ENCODE results near the gene ZC3H18. TPM values are rescaled to one million over a fixed set of nuclear protein-coding genes. Genes with fewer than 3 reads are reported as not detected.

The ZC3H18 gene
- total RNA-seq, 1 donor from 2014 or later: 44.5 TPM

DNA sequence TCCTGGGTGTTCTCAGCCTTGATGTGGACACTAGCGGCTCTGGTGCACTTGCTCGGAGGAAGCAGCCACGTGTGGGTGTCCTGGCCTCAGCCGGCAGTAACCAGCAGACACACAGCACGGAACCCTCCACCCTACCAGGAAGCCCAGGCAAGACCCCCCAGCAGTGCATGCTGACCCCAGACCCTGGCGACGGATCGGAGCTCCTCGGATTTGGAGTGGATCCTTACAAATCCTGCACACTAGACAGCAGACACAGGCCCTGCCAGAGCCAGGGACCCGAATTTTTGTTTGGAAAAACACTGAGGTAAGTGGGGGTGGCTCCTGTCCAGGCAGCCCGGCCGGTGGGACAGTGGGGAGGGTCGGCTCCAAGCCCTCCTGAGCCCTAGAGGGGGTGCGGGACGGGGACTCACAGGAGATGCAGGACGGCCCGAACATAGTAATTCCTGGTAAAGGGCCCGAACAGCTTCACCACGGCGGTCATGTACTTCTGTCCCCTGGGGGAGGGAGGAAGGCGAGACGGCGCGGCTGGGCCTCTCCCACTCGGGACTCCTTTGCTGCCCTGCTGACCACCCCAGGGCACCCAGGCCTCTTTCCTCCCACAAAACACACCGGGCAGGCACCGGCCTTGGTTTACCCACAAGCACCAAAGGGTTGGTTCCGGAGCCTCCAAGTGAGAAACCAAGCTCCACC is 76.3 kb downstream of the ZC3H18 start:
- TF ChIP-seq, protein P1, sequence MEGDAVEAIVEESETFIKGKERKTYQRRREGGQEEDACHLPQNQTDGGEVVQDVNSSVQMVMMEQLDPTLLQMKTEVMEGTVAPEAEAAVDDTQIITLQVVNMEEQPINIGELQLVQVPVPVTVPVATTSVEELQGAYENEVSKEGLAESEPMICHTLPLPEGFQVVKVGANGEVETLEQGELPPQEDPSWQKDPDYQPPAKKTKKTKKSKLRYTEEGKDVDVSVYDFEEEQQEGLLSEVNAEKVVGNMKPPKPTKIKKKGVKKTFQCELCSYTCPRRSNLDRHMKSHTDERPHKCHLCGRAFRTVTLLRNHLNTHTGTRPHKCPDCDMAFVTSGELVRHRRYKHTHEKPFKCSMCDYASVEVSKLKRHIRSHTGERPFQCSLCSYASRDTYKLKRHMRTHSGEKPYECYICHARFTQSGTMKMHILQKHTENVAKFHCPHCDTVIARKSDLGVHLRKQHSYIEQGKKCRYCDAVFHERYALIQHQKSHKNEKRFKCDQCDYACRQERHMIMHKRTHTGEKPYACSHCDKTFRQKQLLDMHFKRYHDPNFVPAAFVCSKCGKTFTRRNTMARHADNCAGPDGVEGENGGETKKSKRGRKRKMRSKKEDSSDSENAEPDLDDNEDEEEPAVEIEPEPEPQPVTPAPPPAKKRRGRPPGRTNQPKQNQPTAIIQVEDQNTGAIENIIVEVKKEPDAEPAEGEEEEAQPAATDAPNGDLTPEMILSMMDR (IDR thresholded peaks at IDR 0.05): no peak
- Histone ChIP-seq H3K27ac (no peak overlapping the region), H3K4me3 (no peak overlapping the region), H3K9me3 (no peaks in the 10 kb centered on the region), H3K27me3 (no peaks in the 10 kb centered on the region), H3K36me3 (no peaks in the 10 kb centered on the region), H3K4me1 (peaks cover 16% of the 10 kb centered on the region)
- ATAC-seq (no peak), DNase-seq (no peak)
- intact Hi-C loops (cut with DNase I): no loop called here

DNA sequence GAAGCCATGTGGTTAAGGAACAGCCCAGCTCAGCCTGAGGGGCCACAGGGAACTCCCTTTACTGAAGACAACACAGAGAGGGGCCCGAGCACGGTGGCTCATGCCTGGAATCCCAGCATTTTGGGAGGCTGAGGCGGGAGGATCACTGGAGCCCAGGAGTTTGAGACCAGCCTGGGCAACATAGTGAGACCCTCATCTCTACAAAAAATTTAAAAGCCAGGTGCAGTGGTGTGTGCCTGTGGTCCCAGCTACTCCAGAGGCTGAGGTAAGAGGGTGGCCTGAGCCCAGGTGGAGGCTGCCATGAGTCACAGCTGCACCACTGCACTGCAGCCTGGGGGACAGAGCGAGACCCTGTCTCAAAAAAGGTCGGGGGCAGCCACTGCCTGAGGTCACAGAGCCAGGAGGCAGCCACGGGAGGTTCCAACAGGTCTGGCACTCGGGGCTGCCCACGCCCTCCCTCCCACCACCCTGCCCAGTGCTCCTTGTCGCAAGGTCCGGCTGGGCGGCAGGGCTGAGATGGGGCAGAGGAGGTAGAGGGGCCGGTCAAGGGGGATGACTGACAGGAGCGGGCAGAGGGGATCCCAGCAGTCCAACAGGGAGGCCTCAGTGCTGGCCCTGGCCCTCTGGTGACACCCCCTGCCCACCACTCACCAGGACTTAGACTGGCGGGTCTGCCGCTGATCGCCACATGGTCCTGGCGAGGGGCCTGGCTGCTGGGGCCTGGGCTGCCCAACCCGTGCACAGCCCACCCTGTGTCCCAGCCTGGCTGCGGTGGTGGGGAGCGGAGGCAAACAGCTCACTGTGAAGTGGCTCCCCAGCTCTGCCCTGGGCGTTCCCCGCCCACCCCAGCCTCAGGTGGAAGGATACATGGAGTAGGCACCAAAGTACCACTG is 77.2 kb downstream of the ZC3H18 start:
- intact Hi-C loops (cut with DNase I): no loop called here
- Histone ChIP-seq H3K4me3 (no peak overlapping the region), H3K36me3 (no peaks in the 10 kb centered on the region), H3K27ac (no peak overlapping the region), H3K9me3 (no peaks in the 10 kb centered on the region), H3K4me1 (peaks cover 21% of the 10 kb centered on the region), H3K27me3 (no peaks in the 10 kb centered on the region)
- DNase-seq (no peak), ATAC-seq (no peak)
- TF ChIP-seq, protein P1 (IDR thresholded peaks at IDR 0.05): no peak

DNA sequence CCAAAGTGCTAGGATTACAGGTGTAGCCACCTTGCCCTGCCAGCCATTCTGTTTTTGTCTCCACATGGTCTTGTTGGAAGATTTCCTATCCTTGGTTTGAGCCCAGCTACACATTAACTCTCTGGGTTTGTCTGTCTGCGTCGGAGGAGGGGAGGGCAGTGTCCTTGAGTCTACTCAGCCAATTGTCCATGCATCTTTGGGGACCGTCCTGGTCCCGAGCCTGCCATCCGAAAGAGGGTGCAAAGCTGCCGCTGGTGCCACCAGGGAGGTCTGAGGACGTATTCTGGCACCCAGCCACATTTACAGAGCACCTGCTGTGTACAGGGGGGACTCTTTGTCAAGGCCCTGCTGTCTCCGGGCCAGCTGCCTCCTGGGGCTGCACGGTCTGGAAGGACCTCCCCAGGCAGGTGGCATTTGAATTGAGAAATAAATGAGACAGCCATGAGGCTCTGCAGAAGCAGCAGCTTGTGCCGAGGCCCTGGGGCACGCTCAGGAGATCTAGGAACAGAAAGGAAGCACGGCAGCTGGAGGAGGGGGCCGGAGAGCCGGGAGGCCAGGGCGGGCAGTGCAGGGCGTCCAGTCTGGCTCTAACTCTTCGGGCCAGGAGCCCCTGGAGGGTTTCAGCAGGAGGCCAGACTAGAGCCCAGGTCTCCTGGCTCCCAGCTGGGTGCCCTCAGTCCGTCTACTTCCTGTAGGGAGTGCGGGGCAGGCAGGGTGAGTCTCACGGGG is 79.2 kb downstream of the ZC3H18 start:
- H3K27ac ChIP-seq: peak overlapping the region; percentile 84
- peak overlapping the region; percentile 78 for H3K4me3 ChIP-seq
- DNase-seq: peak; percentile 65
- TF ChIP-seq, protein P1 (IDR thresholded peaks at IDR 0.05): no peak
- H3K4me1 ChIP-seq: peaks cover 21% of the 10 kb centered on the region
- H3K36me3 ChIP-seq: peaks cover 2% of the 10 kb centered on the region
- intact Hi-C loops (cut with DNase I): no loop called here
- no peaks in the 10 kb centered on the region for H3K9me3 ChIP-seq
- no peak for ATAC-seq
- no peaks in the 10 kb centered on the region for H3K27me3 ChIP-seq

DNA sequence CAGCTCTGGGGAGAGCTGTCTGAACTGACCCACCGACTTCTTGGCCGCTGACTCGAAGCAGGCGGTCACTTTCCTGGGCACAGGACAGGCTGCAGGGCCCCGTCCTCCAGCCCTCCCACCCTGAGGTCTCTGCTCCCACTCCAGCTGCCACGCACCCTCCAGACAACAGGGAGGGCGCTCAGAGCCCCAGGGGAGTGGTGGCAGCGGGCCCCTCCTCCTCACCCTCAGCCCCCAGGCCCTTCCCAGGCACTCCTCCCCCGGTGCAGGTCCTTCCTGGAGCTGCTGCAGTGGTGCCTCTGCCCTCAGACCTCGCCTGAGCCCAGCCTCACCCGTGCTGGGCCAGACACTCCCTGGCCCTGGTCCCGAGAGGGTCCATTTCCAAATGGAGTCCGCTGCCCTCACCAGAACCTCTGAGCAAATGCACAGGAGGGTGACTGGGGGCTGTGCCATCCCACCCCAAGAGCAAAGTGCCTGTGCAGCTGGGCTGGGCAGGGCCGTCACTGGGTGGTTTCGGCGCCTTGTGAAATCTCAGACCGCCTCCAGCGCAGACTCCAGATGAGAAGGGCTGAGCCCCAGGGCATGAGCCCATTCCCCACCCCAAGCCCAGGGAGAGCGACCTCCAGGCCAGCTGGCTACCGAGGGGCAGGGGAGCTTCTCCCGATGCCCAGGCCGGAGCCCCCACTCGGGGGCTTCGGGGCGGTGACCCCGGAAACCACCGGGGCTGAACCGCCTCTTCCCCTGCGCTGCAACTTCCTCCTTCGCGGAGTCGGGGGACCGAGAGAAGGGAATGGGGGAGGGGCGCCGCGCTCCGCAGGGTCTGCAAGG is 79.9 kb downstream of the ZC3H18 start:
- DNase-seq (peak; percentile 84), ATAC-seq (peak; percentile 58)
- no peaks in the 10 kb centered on the region for H3K9me3 ChIP-seq
- TF ChIP-seq, protein P1 (IDR thresholded peaks at IDR 0.05): no peak
- no peaks in the 10 kb centered on the region for H3K27me3 ChIP-seq
- peaks cover 21% of the 10 kb centered on the region for H3K4me1 ChIP-seq
- peak overlapping the region; percentile 78 for H3K4me3 ChIP-seq
- peaks cover 10% of the 10 kb centered on the region for H3K36me3 ChIP-seq
- intact Hi-C loops (cut with DNase I): no loop called here
- peak overlapping the region; percentile 84 for H3K27ac ChIP-seq

DNA sequence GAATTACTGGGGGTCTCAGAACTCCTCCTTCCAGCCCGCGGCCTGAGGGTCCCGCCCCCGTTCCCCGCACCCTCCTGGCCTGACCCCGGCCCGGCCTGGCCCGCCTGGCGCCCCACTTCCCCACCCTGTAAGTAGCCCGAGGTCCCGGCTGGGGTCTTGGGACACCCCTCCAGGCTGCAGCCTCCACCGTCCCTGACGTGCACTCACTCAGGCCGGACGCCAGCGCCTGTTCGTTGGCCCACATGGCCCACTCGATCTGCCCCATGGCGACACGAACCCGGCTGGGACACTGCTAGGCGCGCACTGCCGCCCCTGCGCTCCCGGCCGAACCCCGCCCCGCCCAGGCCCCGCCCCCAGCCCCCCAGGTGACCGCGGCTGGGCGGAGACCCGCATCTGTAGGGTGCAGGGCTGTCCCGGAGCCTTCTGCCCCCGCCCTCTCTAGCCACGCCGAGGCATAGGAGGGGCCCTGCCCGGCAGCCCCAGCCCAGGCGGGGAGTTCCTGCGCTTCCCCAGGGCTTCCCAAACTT is 80.6 kb downstream of the ZC3H18 start, which contains the start of gene CYBA:
Gene CYBA, minus strand, starts transcription at position 305 of the 527 bp plus-strand sequence. Its CDS starts 40 bp downstream, at position 265.
- peak; percentile 86 for ATAC-seq
- H3K27me3 ChIP-seq: no peaks in the 10 kb centered on the region
- peak within 1 kb of the TSS; percentile 78 for H3K4me3 ChIP-seq
- H3K9me3 ChIP-seq: no peaks in the 10 kb centered on the region
- peak within 1 kb of the TSS; percentile 84 for H3K27ac ChIP-seq
- intact Hi-C loops (cut with DNase I): no loop called here
- peak; percentile 89 for DNase-seq
- peaks cover 21% of the 10 kb centered on the region for H3K4me1 ChIP-seq
- TF ChIP-seq, protein P1 (IDR thresholded peaks at IDR 0.05): no peak
- H3K36me3 ChIP-seq: peaks cover 16% of the 10 kb centered on the region

All from upper lobe of right lung (tissue), 1 donor.